Measurements from ENCODE around the gene CDH4.

GRCh38 chr20:61662968-61663331, 410.9 kb downstream of the CDH4 start:
- TF ChIP-seq POLR2AphosphoS5 (IDR thresholded peaks at IDR 0.05; ENCODE audit: low read depth, low read length) (no peak), TAF1 (IDR thresholded peaks at IDR 0.05; ENCODE audit: borderline replicate concordance, insufficient read depth, low read length) (no peak), REST (IDR thresholded peaks at IDR 0.05; ENCODE audit: insufficient read depth in 1 of 2, low read depth in 2 of 2, low read length in 2 of 2) (no peak), SIN3A (IDR thresholded peaks at IDR 0.05; ENCODE audit: borderline replicate concordance, insufficient read depth, low read length) (no peak), FOXP2 (optimal IDR thresholded peaks at IDR 0.05; ENCODE audit: borderline replicate concordance, extremely low read depth, extremely low read length, insufficient read depth) (no peak)

All from PFSK-1 (cell line).